Measurements from ENCODE around the gene LOXL4. TPM values are rescaled to one million over a fixed set of nuclear protein-coding genes. Genes with fewer than 3 reads are reported as not detected.

LOXL4 gene
- total RNA-seq, 4 donors from 2014 or later: 4.1 to 14.9 (median 10.1) TPM

DNA sequence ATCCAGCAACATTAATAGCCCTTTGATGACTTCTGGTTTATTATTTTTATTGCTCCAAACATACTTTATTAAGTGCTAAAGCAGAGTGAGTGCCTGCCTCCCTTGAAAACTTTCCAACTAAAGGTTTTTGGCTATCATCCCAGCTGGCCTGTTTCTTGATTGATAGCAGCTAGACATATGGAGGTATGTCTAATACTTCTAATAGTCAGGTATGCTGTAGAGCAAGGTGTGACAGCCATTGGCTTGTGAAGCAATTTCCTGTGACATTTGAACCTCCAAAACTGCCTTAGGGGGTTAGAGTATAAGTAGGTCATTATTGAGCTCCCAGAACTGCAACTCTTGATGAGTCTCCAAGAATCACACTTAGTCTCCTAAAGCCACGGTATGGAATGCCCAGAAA lies 55.8 kb downstream of the LOXL4 start:
- Histone ChIP-seq H3K4me1 (peaks cover 0 to 10% (median 0%) of the 10 kb centered on the region in 4 donors), H3K27me3 (no peaks in the 10 kb centered on the region), H3K36me3 (peaks cover 0 to 35% (median 0%) of the 10 kb centered on the region in 3 donors), H3K27ac (no peak overlapping the region), H3K4me3 (no peak overlapping the region), H3K9me3 (peaks cover 0 to 3% (median under 1%) of the 10 kb centered on the region in 4 donors)
- 37% methylated on average over 1 of the region's 1 CpG for WGBS, 2 donors
- TF ChIP-seq, protein P1, sequence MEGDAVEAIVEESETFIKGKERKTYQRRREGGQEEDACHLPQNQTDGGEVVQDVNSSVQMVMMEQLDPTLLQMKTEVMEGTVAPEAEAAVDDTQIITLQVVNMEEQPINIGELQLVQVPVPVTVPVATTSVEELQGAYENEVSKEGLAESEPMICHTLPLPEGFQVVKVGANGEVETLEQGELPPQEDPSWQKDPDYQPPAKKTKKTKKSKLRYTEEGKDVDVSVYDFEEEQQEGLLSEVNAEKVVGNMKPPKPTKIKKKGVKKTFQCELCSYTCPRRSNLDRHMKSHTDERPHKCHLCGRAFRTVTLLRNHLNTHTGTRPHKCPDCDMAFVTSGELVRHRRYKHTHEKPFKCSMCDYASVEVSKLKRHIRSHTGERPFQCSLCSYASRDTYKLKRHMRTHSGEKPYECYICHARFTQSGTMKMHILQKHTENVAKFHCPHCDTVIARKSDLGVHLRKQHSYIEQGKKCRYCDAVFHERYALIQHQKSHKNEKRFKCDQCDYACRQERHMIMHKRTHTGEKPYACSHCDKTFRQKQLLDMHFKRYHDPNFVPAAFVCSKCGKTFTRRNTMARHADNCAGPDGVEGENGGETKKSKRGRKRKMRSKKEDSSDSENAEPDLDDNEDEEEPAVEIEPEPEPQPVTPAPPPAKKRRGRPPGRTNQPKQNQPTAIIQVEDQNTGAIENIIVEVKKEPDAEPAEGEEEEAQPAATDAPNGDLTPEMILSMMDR (IDR thresholded peaks at IDR 0.05): no peak
- no peak for TF ChIP-seq EP300 (IDR thresholded peaks at IDR 0.05)
- TF ChIP-seq POLR2A (IDR thresholded peaks at IDR 0.05): no peak
- DNase-seq (ENCODE audit: low spot score in 2 of 2): no peak

DNA sequence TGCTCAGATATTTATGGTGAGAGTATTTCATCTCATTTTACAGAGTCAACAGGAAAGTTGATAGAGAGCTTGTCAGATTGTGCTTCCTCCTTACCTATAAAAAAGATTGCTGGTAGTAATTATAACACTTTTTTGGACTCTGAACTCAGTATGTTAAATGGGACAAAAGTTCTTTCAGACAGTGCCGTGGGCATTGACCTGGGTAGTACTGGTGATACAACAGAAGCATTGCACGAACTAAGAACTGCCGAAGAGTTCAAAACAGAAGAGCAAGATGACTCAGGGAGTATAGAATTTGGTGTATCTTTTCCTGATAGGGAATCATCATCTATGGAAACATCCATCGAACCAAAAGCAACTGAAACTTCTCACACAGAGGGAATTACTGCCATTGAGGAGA lies 58.6 kb downstream of the LOXL4 start:
- Histone ChIP-seq H3K27ac (no peak overlapping the region), H3K4me1 (peaks cover 0 to 10% (median 0%) of the 10 kb centered on the region in 4 donors), H3K4me3 (no peak overlapping the region), H3K36me3 (peaks cover 0 to 24% (median 0%) of the 10 kb centered on the region in 3 donors), H3K27me3 (no peaks in the 10 kb centered on the region), H3K9me3 (no peaks in the 10 kb centered on the region)
- WGBS, 2 donors: 88 to 91% methylated on average over 4 of the region's 4 CpGs
- DNase-seq (ENCODE audit: low spot score in 2 of 2): no peak
- TF ChIP-seq, protein P1 (IDR thresholded peaks at IDR 0.05): no peak
- TF ChIP-seq POLR2A (IDR thresholded peaks at IDR 0.05) (no peak), EP300 (IDR thresholded peaks at IDR 0.05) (no peak)

DNA sequence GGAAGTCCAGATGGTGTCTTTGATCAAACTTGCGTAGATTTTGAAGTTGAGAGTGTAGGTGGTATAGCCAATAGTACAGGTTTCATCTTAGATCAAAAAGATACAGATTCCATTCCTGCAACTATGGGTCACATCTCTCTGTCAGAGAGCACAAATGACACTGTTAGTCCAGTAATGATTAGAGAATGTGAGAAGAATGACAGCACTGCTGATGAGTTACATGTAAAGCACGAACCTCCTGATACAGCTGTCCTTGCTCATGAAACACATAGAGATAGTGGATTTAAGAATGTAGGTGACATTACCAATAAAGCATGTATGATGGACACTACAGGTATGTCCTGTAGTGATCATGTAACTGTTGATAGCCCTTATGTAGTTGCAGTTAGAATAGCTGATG lies 59.1 kb downstream of the LOXL4 start:
- H3K4me1 ChIP-seq: peaks cover 0 to 10% (median 0%) of the 10 kb centered on the region in 4 donors
- H3K9me3 ChIP-seq: no peaks in the 10 kb centered on the region
- TF ChIP-seq EP300 (IDR thresholded peaks at IDR 0.05) (no peak), POLR2A (IDR thresholded peaks at IDR 0.05) (no peak)
- TF ChIP-seq, protein P1 (IDR thresholded peaks at IDR 0.05): no peak
- no peak overlapping the region for H3K4me3 ChIP-seq
- 90 to 96% methylated on average over 2 of the region's 2 CpGs for WGBS, 2 donors
- no peak overlapping the region for H3K27ac ChIP-seq
- H3K27me3 ChIP-seq: no peaks in the 10 kb centered on the region
- H3K36me3 ChIP-seq: peaks cover 0 to 24% (median 0%) of the 10 kb centered on the region in 3 donors
- DNase-seq (ENCODE audit: low spot score in 2 of 2): no peak

DNA sequence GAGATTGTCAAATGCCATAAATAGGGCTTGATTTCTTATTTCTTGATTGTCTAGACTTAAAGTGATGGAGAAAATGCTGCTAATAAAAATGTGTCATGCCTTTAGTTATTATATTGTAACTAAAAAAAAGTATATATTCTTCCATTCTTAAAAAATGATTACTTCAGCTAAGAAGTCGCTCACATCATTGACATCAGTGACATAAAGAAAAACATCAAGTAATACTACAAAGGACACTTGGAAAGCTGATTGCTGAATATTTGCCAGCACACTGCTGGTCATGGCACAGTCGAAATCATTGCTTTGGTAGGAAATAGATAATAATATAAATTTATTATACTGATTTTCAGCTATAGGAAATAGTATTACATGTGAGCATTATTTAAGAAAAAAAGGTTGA lies 62.6 kb downstream of the LOXL4 start:
- H3K4me1 ChIP-seq: no peaks in the 10 kb centered on the region
- no peak overlapping the region for H3K4me3 ChIP-seq
- H3K9me3 ChIP-seq: no peaks in the 10 kb centered on the region
- H3K27me3 ChIP-seq: no peaks in the 10 kb centered on the region
- H3K36me3 ChIP-seq: peaks cover 0 to 24% (median 0%) of the 10 kb centered on the region in 3 donors
- 85 to 90% methylated on average over 2 of the region's 2 CpGs for WGBS, 2 donors
- no peak for DNase-seq (ENCODE audit: low spot score in 2 of 2)
- TF ChIP-seq POLR2A (IDR thresholded peaks at IDR 0.05): no peak
- no peak overlapping the region for H3K27ac ChIP-seq

DNA sequence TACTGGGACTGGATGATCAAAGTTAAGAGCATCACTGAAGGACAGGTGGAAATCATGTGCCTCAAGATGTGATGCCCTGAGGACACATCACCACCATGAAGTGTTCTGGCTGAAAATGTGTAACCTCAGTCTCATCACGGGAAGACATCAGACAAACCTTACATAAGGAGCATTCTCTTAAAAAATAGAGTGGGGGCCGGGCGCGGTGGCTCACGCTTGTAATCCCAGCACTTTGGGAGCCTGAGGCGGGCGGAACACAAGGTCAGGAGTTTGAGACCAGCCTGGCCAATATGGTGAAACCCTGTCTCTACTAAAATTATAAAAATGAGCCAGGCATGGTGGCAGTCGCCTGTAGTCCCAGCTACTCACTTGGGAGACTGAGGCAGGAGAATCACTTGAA lies 65.6 kb downstream of the LOXL4 start:
- no peaks in the 10 kb centered on the region for H3K9me3 ChIP-seq
- no peak overlapping the region for H3K4me3 ChIP-seq
- H3K27me3 ChIP-seq: no peaks in the 10 kb centered on the region
- 85 to 94% methylated on average over 8 of the region's 8 CpGs for WGBS, 2 donors
- no peak overlapping the region for H3K27ac ChIP-seq
- no peak for TF ChIP-seq EP300 (IDR thresholded peaks at IDR 0.05)
- TF ChIP-seq, protein P1 (IDR thresholded peaks at IDR 0.05): no peak
- TF ChIP-seq POLR2A (IDR thresholded peaks at IDR 0.05): no peak
- no peaks in the 10 kb centered on the region for H3K36me3 ChIP-seq
- no peak for DNase-seq (ENCODE audit: low spot score in 2 of 2)
- H3K4me1 ChIP-seq: no peaks in the 10 kb centered on the region

DNA sequence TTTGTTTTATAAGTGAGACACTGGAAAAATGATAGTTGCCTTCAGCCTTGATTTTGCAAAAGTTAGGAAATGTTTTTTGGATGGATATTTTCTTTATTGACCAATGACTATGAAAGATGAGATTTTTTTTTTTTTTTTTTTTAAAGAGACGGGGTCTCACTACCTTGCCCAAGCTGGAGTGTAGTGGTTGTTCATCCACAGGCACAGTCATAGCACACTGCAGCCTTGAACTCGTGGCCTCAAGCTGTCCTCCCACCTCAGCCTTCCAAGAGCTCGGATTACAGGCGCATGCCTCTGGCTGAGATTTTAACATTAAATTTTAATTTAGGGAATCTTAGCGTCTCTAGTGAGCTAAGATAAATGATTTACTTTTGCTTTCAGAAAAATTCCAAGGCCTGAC lies 66.2 kb downstream of the LOXL4 start:
- Histone ChIP-seq H3K4me1 (no peaks in the 10 kb centered on the region), H3K27ac (no peak overlapping the region), H3K4me3 (no peak overlapping the region), H3K36me3 (no peaks in the 10 kb centered on the region), H3K27me3 (no peaks in the 10 kb centered on the region), H3K9me3 (no peaks in the 10 kb centered on the region)
- 91% methylated on average over 5 of the region's 5 CpGs for WGBS, 2 donors
- no peak for TF ChIP-seq POLR2A (IDR thresholded peaks at IDR 0.05)
- TF ChIP-seq EP300 (IDR thresholded peaks at IDR 0.05): no peak
- TF ChIP-seq, protein P1 (IDR thresholded peaks at IDR 0.05): no peak
- DNase-seq (ENCODE audit: low spot score in 2 of 2): no peak
